OCI-LY1 (cell line): ENCODE data around the gene DOCK2.

ENCODE experiments used
- H2AFZ ChIP-seq: fragments of 200-600 bp; sonication (generic), shearing (Covaris generic); 2 replicates; pipeline ENCODE4 v1.6.0; 2014; ENCODE audit warnings: antibody characterized with exemption, mild to moderate bottlenecking, low read length
- H3F3A ChIP-seq: fragments of 200-600 bp; sonication (generic), shearing (Covaris generic); 2 replicates; pipeline ENCODE4 v1.6.0; 2014; ENCODE audit warnings: mild to moderate bottlenecking, antibody characterized with exemption, low read length, moderate library complexity; ENCODE audit not compliant: insufficient read depth
- H3K27ac ChIP-seq: fragments of 200-600 bp; sonication (generic); 2 replicates; pipeline ENCODE4 v1.5.1; 2014; ENCODE audit warnings: low read length, mixed run types, mild to moderate bottlenecking, low read depth; ENCODE audit not compliant: poor library complexity, severe bottlenecking
- H3K27me3 ChIP-seq: fragments of 200-600 bp; sonication (generic); 2 replicates; pipeline ENCODE4 v1.6.0; 2014; ENCODE audit warnings: antibody characterized with exemption, mild to moderate bottlenecking, low read length, moderate library complexity; ENCODE audit not compliant: insufficient read depth
- H3K36me3 ChIP-seq: fragments of 200-600 bp; sonication (generic); 2 replicates; pipeline ENCODE4 v1.6.1; 2014; ENCODE audit warnings: mild to moderate bottlenecking, antibody characterized with exemption, low read length, moderate library complexity, mixed read lengths; ENCODE audit not compliant: insufficient read depth
- H3K4me1 ChIP-seq: fragments of 200-600 bp; sonication (generic); 2 replicates; pipeline ENCODE4 v1.5.1; 2014; ENCODE audit warnings: mild to moderate bottlenecking, low read length, moderate library complexity; ENCODE audit not compliant: insufficient read depth, severe bottlenecking
- H3K4me2 ChIP-seq: fragments of 200-600 bp; sonication (generic), shearing (Covaris generic); 2 replicates; pipeline ENCODE4 v1.6.1; 2014; ENCODE audit warnings: low read length
- H3K4me3 ChIP-seq: fragments of 200-600 bp; sonication (generic); 2 replicates; pipeline ENCODE4 v1.5.1; 2014; ENCODE audit warnings: low read length, low read depth, mild to moderate bottlenecking, mixed read lengths; ENCODE audit not compliant: poor library complexity, severe bottlenecking
- H3K79me2 ChIP-seq: fragments of 200-600 bp; shearing (Covaris generic); 2 replicates; pipeline ENCODE4 v1.6.1; 2016; ENCODE audit warnings: mixed run types, low read length, mixed read lengths; ENCODE audit not compliant: insufficient read depth
- H3K9ac ChIP-seq: fragments of 200-600 bp; sonication (generic), shearing (Covaris generic); 2 replicates; pipeline ENCODE4 v1.6.1; 2014; ENCODE audit warnings: mild to moderate bottlenecking, low read length, mixed read lengths
- H3K9me2 ChIP-seq: fragments of 200-600 bp; sonication (generic), shearing (Covaris generic); 2 replicates; pipeline ENCODE4 v1.6.1; 2014; ENCODE audit warnings: low read depth, mild to moderate bottlenecking, low read length, mixed read lengths
- H3K9me3 ChIP-seq: fragments of 200-600 bp; shearing (Covaris generic); 2 replicates; pipeline ENCODE4 v1.6.1; 2014; ENCODE audit warnings: low read length, mixed read lengths
- H4K20me1 ChIP-seq: fragments of 200-600 bp; sonication (generic), shearing (Covaris generic); 2 replicates; pipeline ENCODE4 v1.6.0; 2016; ENCODE audit warnings: mild to moderate bottlenecking, low read length; ENCODE audit not compliant: insufficient read depth
- CTCF ChIP-seq: fragments of 200-600 bp; sonication (generic), shearing (Covaris generic); IDR thresholded peaks from 2 replicates; pipeline ENCODE4 v1.5.1; 2017; ENCODE audit warnings: mild to moderate bottlenecking, antibody characterized with exemption, low read length, moderate library complexity, mixed read lengths
- EZH2 ChIP-seq: fragments of 200-600 bp; sonication (generic), shearing (Covaris generic); IDR thresholded peaks from 2 replicates; pipeline ENCODE4 v1.8.0; 2017; ENCODE audit warnings: borderline replicate concordance, mixed run types, mild to moderate bottlenecking, antibody characterized with exemption, low read length, moderate library complexity, mixed read lengths

Gene DOCK2

DNA sequence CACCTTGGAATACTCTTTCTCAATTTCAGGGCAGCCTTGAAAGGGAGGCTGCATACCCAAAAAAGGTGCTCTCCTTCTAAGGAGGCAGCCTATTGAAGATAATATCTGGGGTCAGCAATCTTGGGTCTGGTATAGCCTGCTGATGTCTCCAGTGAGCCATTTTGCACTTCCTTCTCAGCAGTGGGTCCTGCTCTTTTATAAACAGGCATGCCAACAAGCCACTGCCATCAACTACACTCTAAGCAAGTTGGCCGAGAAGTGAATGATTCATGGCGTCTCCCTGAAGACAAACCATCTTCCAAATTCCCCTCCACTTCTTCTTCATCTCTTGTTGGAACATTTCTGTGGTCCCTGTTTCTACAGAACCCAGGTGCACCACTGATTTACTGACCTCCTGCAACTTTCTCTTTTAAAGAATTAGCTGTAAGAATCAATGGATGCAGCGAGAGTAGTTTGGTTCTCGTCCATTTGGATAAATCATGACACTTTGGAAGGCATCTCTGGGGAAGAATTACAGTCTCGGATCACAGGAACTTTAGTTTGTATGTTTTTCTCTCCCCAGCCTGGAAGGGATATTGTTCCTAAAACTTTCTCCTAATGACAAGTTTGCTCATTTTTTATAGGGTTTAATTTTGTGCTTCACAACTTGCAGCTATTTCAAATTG lies 234.9 kb downstream of the DOCK2 start:
- H3K4me3 ChIP-seq = no peak overlapping the region
- no peaks in the 10 kb centered on the region for H3K79me2 ChIP-seq
- H3F3A ChIP-seq = no peaks in the 10 kb centered on the region
- no peak overlapping the region for H3K4me2 ChIP-seq
- no peaks in the 10 kb centered on the region for H4K20me1 ChIP-seq
- no peak overlapping the region for H3K9ac ChIP-seq
- no peak for TF ChIP-seq EZH2
- TF ChIP-seq CTCF = no peak
- no peaks in the 10 kb centered on the region for H3K9me3 ChIP-seq
- H3K27me3 ChIP-seq = no peaks in the 10 kb centered on the region
- H3K4me1 ChIP-seq = no peaks in the 10 kb centered on the region
- peaks cover 17% of the 10 kb centered on the region; the same call in 1 of the 2 replicates for H3K36me3 ChIP-seq
- H3K9me2 ChIP-seq = no peaks in the 10 kb centered on the region
- H2AFZ ChIP-seq = no peak overlapping the region
- H3K27ac ChIP-seq = no peak overlapping the region

- Histone ChIP-seq H3K9ac (no peak overlapping the region), H3K4me1 (no peaks in the 10 kb centered on the region), H3K9me2 (no peaks in the 10 kb centered on the region)
Measured at GRCh38 chr5:169873642-169874041, 236.6 kb downstream of the DOCK2 start.

DNA sequence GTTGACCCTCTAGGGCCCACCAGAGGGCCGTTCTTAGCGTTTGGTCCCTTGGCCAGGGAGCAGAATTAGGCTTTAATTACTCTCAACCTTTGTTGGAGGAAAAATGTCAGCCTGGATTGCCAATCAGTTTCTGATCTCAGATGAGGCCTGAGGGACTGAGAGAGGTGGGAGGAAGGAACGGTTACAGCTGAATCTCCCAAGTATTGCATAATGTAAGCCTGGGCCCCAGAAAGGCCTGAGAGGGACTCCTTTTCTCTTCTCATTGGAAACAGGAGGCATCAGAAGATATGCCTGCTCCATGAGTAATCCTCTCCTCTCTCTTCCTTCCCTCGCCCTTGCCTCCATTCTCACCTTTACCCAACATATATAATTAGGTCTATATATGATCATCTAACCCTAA lies 237.5 kb downstream of the DOCK2 start:
- no peak for TF ChIP-seq EZH2
- TF ChIP-seq CTCF = no peak
- H3K36me3 ChIP-seq = peaks cover 12% of the 10 kb centered on the region; the same call in 1 of the 2 replicates
- no peaks in the 10 kb centered on the region for H4K20me1 ChIP-seq
- no peak overlapping the region for H2AFZ ChIP-seq
- no peak overlapping the region for H3K27ac ChIP-seq
- no peaks in the 10 kb centered on the region for H3K9me3 ChIP-seq
- H3K27me3 ChIP-seq = no peaks in the 10 kb centered on the region
- H3K4me1 ChIP-seq = no peaks in the 10 kb centered on the region
- H3K9ac ChIP-seq = no peak overlapping the region
- no peak overlapping the region for H3K4me2 ChIP-seq
- no peaks in the 10 kb centered on the region for H3K79me2 ChIP-seq
- no peaks in the 10 kb centered on the region for H3K9me2 ChIP-seq
- no peak overlapping the region for H3K4me3 ChIP-seq
- H3F3A ChIP-seq = no peaks in the 10 kb centered on the region

More at GRCh38 chr5:169873642-169874041, 236.6 kb downstream of the DOCK2 start:
- no peaks in the 10 kb centered on the region for H4K20me1 ChIP-seq
- H3K4me3 ChIP-seq = no peak overlapping the region
- H3K36me3 ChIP-seq = peaks cover 5% of the 10 kb centered on the region; the same call in 1 of the 2 replicates
- no peaks in the 10 kb centered on the region for H3K9me3 ChIP-seq
- H3F3A ChIP-seq = no peaks in the 10 kb centered on the region
- no peak overlapping the region for H2AFZ ChIP-seq
- TF ChIP-seq EZH2 = no peak
- no peak for TF ChIP-seq CTCF
- H3K79me2 ChIP-seq = no peaks in the 10 kb centered on the region
- no peak overlapping the region for H3K4me2 ChIP-seq
- H3K27ac ChIP-seq = no peak overlapping the region
- H3K27me3 ChIP-seq = no peaks in the 10 kb centered on the region
